A673 (cell line): ENCODE results near the gene GLUD2. TPM values are rescaled to one million over a fixed set of nuclear protein-coding genes. Genes with fewer than 3 reads are reported as not detected.

Experiments used
- BruUV-seq: library from RNA; stranded (reverse); fragments of 400-500 nt; replicated peaks from 2 replicates; lab custom pipeline; 2021; lab: Mats Ljungman, UMichigan
- CTCF ChIA-PET: fragments of 300-600 bp; sonication (Branson Sonifier 250); formaldehyde crosslinking; loops from one replicate; lab custom pipeline; 2022; ENCODE audit warnings: antibody characterized with exemption; lab: Charles Lee
- POLR2A ChIA-PET: fragments of 300-600 bp; sonication (Branson Sonifier 250); formaldehyde crosslinking; loops from one replicate; lab custom pipeline; 2022; ENCODE audit warnings: antibody characterized with exemption; ENCODE audit not compliant: low non-redundant PET; lab: Charles Lee
- DNase-seq: peaks from one replicate; pipeline ENCODE4 v3.0.0-alpha.2; 2015; ENCODE audit warnings: low spot score
- H3K27ac ChIP-seq: fragments of 200-600 bp; sonication (generic); 2 replicates; pipeline ENCODE4 v1.5.1; 2016; ENCODE audit warnings: mixed run types, low read depth, mild to moderate bottlenecking, mixed read lengths, antibody characterized with exemption, low read length; ENCODE audit not compliant: poor library complexity, severe bottlenecking
- H3K27me3 ChIP-seq: fragments of 200-600 bp; sonication (generic); replicated peaks from 2 replicates; pipeline ENCODE4 v1.6.1; 2017; ENCODE audit warnings: mixed run types, low read depth, mild to moderate bottlenecking, mixed read lengths, antibody characterized with exemption, low read length; ENCODE audit not compliant: insufficient read depth, poor library complexity
- H3K36me3 ChIP-seq: fragments of 200-600 bp; sonication (generic); 2 replicates; pipeline ENCODE4 v1.6.1; 2016; ENCODE audit warnings: mixed run types, mild to moderate bottlenecking, mixed read lengths, antibody characterized with exemption, low read length; ENCODE audit not compliant: insufficient read depth, poor library complexity, severe bottlenecking
- H3K4me1 ChIP-seq: fragments of 200-600 bp; sonication (generic); 2 replicates; pipeline ENCODE4 v1.6.1; 2017; ENCODE audit warnings: mixed run types, mild to moderate bottlenecking, mixed read lengths, antibody characterized with exemption, low read length; ENCODE audit not compliant: insufficient read depth, poor library complexity, severe bottlenecking
- H3K4me3 ChIP-seq: fragments of 200-600 bp; sonication (generic); 2 replicates; pipeline ENCODE4 v1.5.1; 2016; ENCODE audit warnings: low read depth, mixed run types, mild to moderate bottlenecking, mixed read lengths, low read length; ENCODE audit not compliant: poor library complexity, severe bottlenecking
- H3K9me3 ChIP-seq: fragments of 200-600 bp; sonication (generic); 2 replicates; pipeline ENCODE4 v1.6.1; 2016; ENCODE audit warnings: mixed run types, low read depth, mild to moderate bottlenecking, mixed read lengths, antibody characterized with exemption, low read length; ENCODE audit not compliant: poor library complexity, severe bottlenecking
- CTCF ChIP-seq: fragments of 300-800, 200-600 bp; sonication (generic); conservative IDR thresholded peaks from 2 replicates; pipeline ENCODE4 v1.5.1; 2017; ENCODE audit warnings: low read depth, mild to moderate bottlenecking, antibody characterized with exemption, low read length, moderate library complexity, mixed read lengths
- EZH2 ChIP-seq: fragments of 200-600 bp; sonication (generic); IDR thresholded peaks from 2 replicates; pipeline ENCODE4 v1.6.1; 2017; ENCODE audit warnings: borderline replicate concordance, low read depth, mild to moderate bottlenecking, mixed read lengths, antibody characterized with exemption, low read length; ENCODE audit not compliant: poor library complexity, severe bottlenecking
- intact Hi-C: fragments of 100-400 bp; cut with micrococcal nuclease; formaldehyde crosslinking; loops from one replicate; pipeline ENCODE4 v1.10.0; 2022; ENCODE audit not compliant: unreplicated experiment
- total RNA-seq: library from RNA; stranded (reverse); gene quantifications from 2 replicates; pipeline ENCODE4 v1.2.3, GENCODE V29; 2021

The GLUD2 gene
- total RNA-seq, 1 experiment from 2014 or later: 0.47 TPM

- H3K4me3 ChIP-seq: no peak overlapping the region
- CTCF ChIA-PET: no interaction called here
- TF ChIP-seq EZH2 (no peak), CTCF (no peak)
- H3K4me1 ChIP-seq: no peaks in the 10 kb centered on the region
- H3K9me3 ChIP-seq: no peaks in the 10 kb centered on the region
- H3K27ac ChIP-seq: no peak overlapping the region
- intact Hi-C loops: no loop called here
- DNase-seq: no peak
- H3K36me3 ChIP-seq: no peaks in the 10 kb centered on the region
- H3K27me3 ChIP-seq: no peaks in the 10 kb centered on the region
- POLR2A ChIA-PET: no interaction called here
- no TSS peak for BruUV-seq
These were observed 37.6 kb downstream of the GLUD2 start for GRCh38 chrX:121084903-121085611.

- no peak for TF ChIP-seq EZH2
- no peak for TF ChIP-seq CTCF
These were observed 38.2 kb downstream of the GLUD2 start for GRCh38 chrX:121085612-121086010.

GRCh38 chrX:121093011-121093410 is 45.6 kb downstream of the GLUD2 start:
- BruUV-seq: no TSS peak
- H3K36me3 ChIP-seq: no peaks in the 10 kb centered on the region
- DNase-seq: no peak
- H3K9me3 ChIP-seq: no peaks in the 10 kb centered on the region
- H3K27me3 ChIP-seq: no peaks in the 10 kb centered on the region
- H3K4me1 ChIP-seq: no peaks in the 10 kb centered on the region
- CTCF ChIA-PET: no interaction called here
- H3K4me3 ChIP-seq: no peak overlapping the region
- no peak for TF ChIP-seq CTCF
- TF ChIP-seq EZH2: no peak
- H3K27ac ChIP-seq: no peak overlapping the region
- POLR2A ChIA-PET: no interaction called here
- intact Hi-C loops: no loop called here

More at GRCh38 chrX:121085612-121086010, 38.2 kb downstream of the GLUD2 start:
- Histone ChIP-seq H3K4me1 (no peaks in the 10 kb centered on the region), H3K9me3 (no peaks in the 10 kb centered on the region), H3K4me3 (no peak overlapping the region), H3K36me3 (no peaks in the 10 kb centered on the region), H3K27me3 (no peaks in the 10 kb centered on the region), H3K27ac (no peak overlapping the region)
- ChIA-PET CTCF (no interaction called here), POLR2A (no interaction called here)
- DNase-seq: no peak
- no TSS peak for BruUV-seq
- intact Hi-C loops: no loop called here

Other genes starting within 250 kb of the GLUD2 start
- not detected in 2 replicates for gene CT47B1, start 171.7 kb upstream of the GLUD2 start, total RNA-seq
- not detected in 2 replicates for gene CT47A11, start 110.5 kb upstream of the GLUD2 start, total RNA-seq
- gene CT47A10, start 105.6 kb upstream of the GLUD2 start, total RNA-seq: not detected in 2 replicates
- gene CT47A9, start 100.7 kb upstream of the GLUD2 start, total RNA-seq: not detected in 2 replicates
- not detected in 2 replicates for gene CT47A8, start 95.9 kb upstream of the GLUD2 start, total RNA-seq
- gene CT47A7, start 91.0 kb upstream of the GLUD2 start, total RNA-seq: not detected in 2 replicates
- not detected in 2 replicates for gene CT47A6, start 86.1 kb upstream of the GLUD2 start, total RNA-seq
- not detected in 2 replicates for gene CT47A5, start 81.3 kb upstream of the GLUD2 start, total RNA-seq
- not detected in 2 replicates for gene CT47A4, start 76.4 kb upstream of the GLUD2 start, total RNA-seq
- gene CT47A3, start 71.5 kb upstream of the GLUD2 start, total RNA-seq: not detected in 2 replicates
- not detected in 2 replicates for gene CT47A2, start 66.7 kb upstream of the GLUD2 start, total RNA-seq
- gene CT47A1, start 61.9 kb upstream of the GLUD2 start, total RNA-seq: not detected in 2 replicates